Upper lobe of left lung (tissue), 6 donors: ENCODE data around the gene HGS. TPM values are rescaled to one million over a fixed set of nuclear protein-coding genes. Genes with fewer than 3 reads are reported as not detected.

ENCODE experiments used
- ATAC-seq, 2 donors: fragments of 200-7000 bp; cut with Tn5 transposase; one replicate each; pipeline ENCODE4 v1.9.1; 2022; ENCODE audit warnings: mild to moderate bottlenecking in 2 of 2, moderate library complexity in 2 of 2; ENCODE audit not compliant: low FRiP score in 2 of 2
- DNase-seq, 2 donors: peaks; one replicate each; pipeline ENCODE4 v3.0.0-alpha.2; 2019 to 2020
- H3K27ac ChIP-seq, 4 donors: fragments of 200-600 bp; sonication (generic); one replicate each; pipeline ENCODE4 v1.5.1; 2016 to 2019
- H3K27me3 ChIP-seq, 4 donors: fragments of 200-600 bp; sonication (generic); one replicate each; pipeline ENCODE4 v1.5.1; 2017 to 2019
- H3K36me3 ChIP-seq, 4 donors: fragments of 200-600 bp; sonication (generic); one replicate each; pipeline ENCODE4 v1.5.1; 2016 to 2019
- H3K4me1 ChIP-seq, 4 donors: fragments of 200-600 bp; sonication (generic); one replicate each; pipeline ENCODE4 v1.5.1; 2018 to 2019
- H3K4me3 ChIP-seq, 4 donors: fragments of 200-600 bp; sonication (generic); one replicate each; pipeline ENCODE4 v1.5.1; 2017 to 2019; ENCODE audit warnings: mild to moderate bottlenecking in 2 of 4, moderate library complexity in 1 of 4
- H3K9me3 ChIP-seq, 4 donors: fragments of 200-600 bp; sonication (generic); one replicate each; pipeline ENCODE4 v1.5.1; 2018 to 2019
- CTCF ChIP-seq, 6 experiments: fragments of 450-650 bp in 4 of 6; fragments of 200-600 bp in 2 of 6; sonication (generic) in 2 of 6; IDR thresholded peaks; one replicate each; pipeline ENCODE4 v1.5.1; 2016 to 2019; ENCODE audit warnings: antibody characterized with exemption in 6 of 6
- EP300 ChIP-seq, 4 donors: sonication (generic); formaldehyde crosslinking; IDR thresholded peaks; one replicate each; pipeline ENCODE4 v1.5.1; 2017; ENCODE audit warnings: antibody characterized with exemption in 4 of 4, control low read depth in 2 of 4
- POLR2A ChIP-seq, 4 donors: fragments of 450-650 bp; IDR thresholded peaks; one replicate each; pipeline ENCODE4 v1.5.1; 2016 to 2017; ENCODE audit warnings: antibody characterized with exemption in 4 of 4, mild to moderate bottlenecking in 2 of 4
- POLR2AphosphoS5 ChIP-seq, 2 donors: sonication (generic); formaldehyde crosslinking; IDR thresholded peaks; one replicate each; pipeline ENCODE4 v1.5.1; 2017; ENCODE audit warnings: antibody characterized with exemption in 2 of 2
- whole genome bisulfite sequencing, 2 donors: methylation state at CpG; one replicate each; pipeline ENCODE4 v1.1.5; 2017 to 2018; 5-methylcytosine and 5-hydroxymethylcytosine counted together
- total RNA-seq, 6 donors: library from RNA; depleted of rRNA in 4 of 6; stranded (reverse); fragments of >200 nt in 4 of 6; gene quantifications; one replicate each; pipeline versions ENCODE4 v1.1.0 to v1.2.1, GENCODE V29; 2016 to 2021
- donor health status: DM: no; HTN: no; CAD: no; lungs with moderate emphysema.
- donor health status: DM: no; HTN: yes; CAD: no; lungs with severe emphysema.

Gene HGS
- total RNA-seq, 6 donors from 2014 or later: 74.7 to 164 (median 108) TPM

DNA sequence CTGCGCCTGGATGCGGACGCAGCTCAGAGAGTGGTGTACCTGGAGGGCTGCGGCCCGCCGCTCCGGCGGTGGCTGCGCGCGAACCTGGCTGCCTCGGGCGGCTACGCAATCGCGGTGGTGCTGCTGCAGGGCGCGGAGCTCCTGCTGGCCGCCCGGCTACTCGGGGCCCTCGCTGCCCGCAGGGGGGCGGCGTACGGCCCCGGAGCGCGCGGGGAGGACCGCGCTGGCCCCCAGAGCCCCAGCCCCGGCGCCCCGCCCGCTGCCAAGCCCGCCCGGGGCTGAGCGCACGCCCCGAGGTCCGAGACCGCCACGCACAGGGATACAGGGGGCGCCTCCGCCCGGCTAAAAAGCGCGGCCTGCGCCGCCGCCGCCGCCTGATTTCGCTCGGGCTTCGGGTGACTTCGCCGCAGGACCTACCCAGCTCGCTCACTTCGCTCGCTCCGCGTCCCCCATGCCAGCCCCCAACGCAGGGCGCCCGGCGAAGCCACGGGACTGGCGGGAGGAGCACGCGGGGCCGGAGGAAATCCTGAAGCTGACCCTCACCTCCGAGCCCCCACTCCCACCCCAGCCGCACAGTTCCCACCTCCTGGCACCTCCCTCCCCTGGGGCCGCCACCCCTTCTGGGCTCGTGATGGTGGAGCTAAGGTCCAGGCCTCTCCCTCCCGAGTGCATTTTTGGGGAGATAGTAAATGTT lies 35.7 kb upstream of the HGS start:
- peaks cover 0 to 18% (median 8%) of the 10 kb centered on the region in 4 donors for H3K27me3 ChIP-seq
- no peak overlapping the region for H3K4me3 ChIP-seq
- H3K36me3 ChIP-seq: no peaks in the 10 kb centered on the region
- no peak for ATAC-seq
- TF ChIP-seq EP300 (IDR thresholded peaks at IDR 0.05): no peak
- no peak for TF ChIP-seq CTCF (IDR thresholded peaks at IDR 0.05)
- TF ChIP-seq POLR2AphosphoS5 (IDR thresholded peaks at IDR 0.05): no peak
- no peak for TF ChIP-seq POLR2A (IDR thresholded peaks at IDR 0.05)
- peaks cover 0 to 8% (median 2%) of the 10 kb centered on the region in 4 donors for H3K9me3 ChIP-seq
- 10 to 23% methylated on average over 7 to 29 of the region's 78 CpGs for WGBS, 2 donors
- no peak overlapping the region for H3K27ac ChIP-seq
- peaks cover 0 to 8% (median 0%) of the 10 kb centered on the region in 4 donors for H3K4me1 ChIP-seq
- peak in 1 of 2 donors; percentile 81 for DNase-seq

DNA sequence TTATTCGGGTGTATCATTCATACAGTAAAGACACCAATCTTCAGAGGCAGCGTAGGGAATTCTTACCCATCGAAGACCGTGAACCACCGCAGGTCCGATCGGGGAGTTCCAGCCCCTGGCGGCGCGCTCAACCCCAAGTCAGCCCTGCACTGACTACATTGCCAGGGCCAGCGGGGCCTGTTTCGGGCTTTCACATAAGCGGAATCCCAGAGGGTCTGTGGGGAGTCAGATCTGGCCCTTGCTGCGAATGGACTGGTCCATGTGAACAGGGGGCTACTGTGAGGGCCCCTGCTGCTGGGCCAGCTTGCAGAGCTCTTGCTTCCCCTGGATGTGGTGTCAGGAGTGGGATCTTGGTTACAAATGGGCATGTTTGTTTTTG lies 35.1 kb upstream of the HGS start:
- Histone ChIP-seq H3K27me3 (peaks cover 0 to 18% (median 8%) of the 10 kb centered on the region in 4 donors), H3K4me1 (peaks cover 0 to 8% (median 0%) of the 10 kb centered on the region in 4 donors), H3K36me3 (no peaks in the 10 kb centered on the region), H3K27ac (no peak overlapping the region), H3K9me3 (peaks cover 0 to 8% (median 2%) of the 10 kb centered on the region in 4 donors), H3K4me3 (no peak overlapping the region)
- no peak for ATAC-seq
- WGBS, 2 donors: 43 to 54% methylated on average over 1 to 13 of the region's 14 CpGs
- no peak for TF ChIP-seq CTCF (IDR thresholded peaks at IDR 0.05)
- no peak for TF ChIP-seq POLR2A (IDR thresholded peaks at IDR 0.05)
- TF ChIP-seq EP300 (IDR thresholded peaks at IDR 0.05): no peak
- TF ChIP-seq POLR2AphosphoS5 (IDR thresholded peaks at IDR 0.05): no peak
- DNase-seq: no peak

GRCh38 chr17:81650951-81651350 lies 32.9 kb upstream of the HGS start:
- H3K9me3 ChIP-seq: peaks cover 0 to 8% (median 2%) of the 10 kb centered on the region in 4 donors
- peaks cover 0 to 8% (median 0%) of the 10 kb centered on the region in 4 donors for H3K4me1 ChIP-seq
- no peak overlapping the region for H3K4me3 ChIP-seq
- no peak for ATAC-seq
- peaks cover 0 to 18% (median 8%) of the 10 kb centered on the region in 4 donors for H3K27me3 ChIP-seq
- H3K27ac ChIP-seq: no peak overlapping the region
- WGBS, 2 donors: 70 to 88% methylated on average over 6 to 9 of the region's 9 CpGs
- H3K36me3 ChIP-seq: no peaks in the 10 kb centered on the region
- DNase-seq: no peak
- no peak for TF ChIP-seq POLR2A (IDR thresholded peaks at IDR 0.05)
- TF ChIP-seq EP300 (IDR thresholded peaks at IDR 0.05): no peak
- TF ChIP-seq POLR2AphosphoS5 (IDR thresholded peaks at IDR 0.05): no peak
- TF ChIP-seq CTCF (IDR thresholded peaks at IDR 0.05): no peak

DNA sequence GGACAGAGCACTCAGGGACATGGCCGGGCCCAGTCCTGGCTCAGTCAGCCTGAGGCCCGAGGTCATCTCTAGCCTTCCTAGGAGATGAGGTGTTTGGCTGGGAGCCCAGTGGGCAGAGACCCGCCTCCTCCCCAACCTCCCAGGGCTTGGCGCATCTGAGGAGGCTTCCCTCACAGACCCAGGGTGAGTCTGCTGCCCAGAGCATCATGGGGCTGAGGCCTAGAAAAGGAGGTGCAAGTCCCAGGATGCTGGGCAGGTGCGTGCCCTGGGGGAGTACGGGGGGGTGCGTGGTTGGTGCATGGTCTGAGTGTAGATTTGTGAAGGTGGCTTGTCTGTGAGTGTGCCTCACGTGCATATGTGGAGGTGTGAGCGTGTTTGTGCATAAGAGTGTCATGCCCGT lies 32.1 kb upstream of the HGS start:
- H3K27ac ChIP-seq: no peak overlapping the region
- DNase-seq (no peak), ATAC-seq (no peak)
- H3K9me3 ChIP-seq: peaks cover 0 to 8% (median 2%) of the 10 kb centered on the region in 4 donors
- no peak overlapping the region for H3K4me3 ChIP-seq
- H3K27me3 ChIP-seq: peaks cover 0 to 18% (median 8%) of the 10 kb centered on the region in 4 donors
- TF ChIP-seq EP300 (IDR thresholded peaks at IDR 0.05) (no peak), POLR2AphosphoS5 (IDR thresholded peaks at IDR 0.05) (no peak), CTCF (IDR thresholded peaks at IDR 0.05) (no peak), POLR2A (IDR thresholded peaks at IDR 0.05) (no peak)
- 79 to 95% methylated on average over 6 to 8 of the region's 10 CpGs for WGBS, 2 donors
- no peaks in the 10 kb centered on the region for H3K36me3 ChIP-seq
- peaks cover 0 to 8% (median 0%) of the 10 kb centered on the region in 4 donors for H3K4me1 ChIP-seq
